ENCODE measurements around the gene GPN3. TPM values are rescaled to one million over a fixed set of nuclear protein-coding genes. Genes with fewer than 3 reads are reported as not detected.

The GPN3 gene
- total and polyA plus RNA-seq, 2 of the 13 experiments (the other 11 are each of a cell fraction or from before 2014, with no cell fraction given), result 28.7 to 29.5 TPM

GRCh38 chr12:110449799-110450497, 18.1 kb downstream of the GPN3 start, which contains the start of gene ARPC3 (continued):
- peak; percentile 53 for TF ChIP-seq ZNF407 (CRISPR knock-in tag; IDR thresholded peaks at IDR 0.05; ENCODE audit: not compliant biosample characterization)
- peak; percentile 88 for TF ChIP-seq ZNF792 (CRISPR knock-in tag; IDR thresholded peaks at IDR 0.05)
- no peak for TF ChIP-seq ZNF362 (CRISPR knock-in tag; IDR thresholded peaks at IDR 0.05; ENCODE audit: borderline replicate concordance)
- peak; percentile 86 for TF ChIP-seq ELF3 (CRISPR knock-in tag; IDR thresholded peaks at IDR 0.05)
- TF ChIP-seq DDIT3 (CRISPR knock-in tag; IDR thresholded peaks at IDR 0.05), result no peak
- TF ChIP-seq ZNF678 (CRISPR knock-in tag; IDR thresholded peaks at IDR 0.05), result no peak
- no peak; the same call in 1 of the 2 replicates for TF ChIP-seq ZNF614 (CRISPR knock-in tag; IDR thresholded peaks at IDR 0.05; ENCODE audit: borderline replicate concordance)
- TF ChIP-seq MAFG (CRISPR knock-in tag; IDR thresholded peaks at IDR 0.05), result no peak
- peak; percentile 70; the same call in 1 of the 2 replicates for TF ChIP-seq KAT7 (CRISPR knock-in tag; IDR thresholded peaks at IDR 0.05; ENCODE audit: borderline replicate concordance)
- TF ChIP-seq MIER2 (CRISPR knock-in tag; IDR thresholded peaks at IDR 0.05), result no peak
- TF ChIP-seq HHEX (CRISPR knock-in tag; IDR thresholded peaks at IDR 0.05), result no peak
- TF ChIP-seq ZNF124 (CRISPR knock-in tag; IDR thresholded peaks at IDR 0.05), result no peak
- TF ChIP-seq NRL (CRISPR knock-in tag; IDR thresholded peaks at IDR 0.05; ENCODE audit: borderline replicate concordance), result peak; percentile 67; the same call in 1 of the 2 replicates
- peak; percentile 57 for TF ChIP-seq FOXO1 (CRISPR knock-in tag; IDR thresholded peaks at IDR 0.05)
- peak; percentile 79; the same call in 1 of the 2 replicates for TF ChIP-seq ZGPAT (CRISPR knock-in tag; IDR thresholded peaks at IDR 0.05)
- no peak for TF ChIP-seq SETDB1 (CRISPR knock-in tag; IDR thresholded peaks at IDR 0.05; ENCODE audit: borderline replicate concordance)
- TF ChIP-seq NFRKB (IDR thresholded peaks at IDR 0.05), result no peak
- TF ChIP-seq PTBP1 (IDR thresholded peaks at IDR 0.05; ENCODE audit: low read depth, low read length, poor library complexity, severe bottlenecking), result no peak
- TF ChIP-seq THAP8 (CRISPR knock-in tag; IDR thresholded peaks at IDR 0.05; ENCODE audit: borderline replicate concordance), result no peak

All from HepG2 (cell line).